Stromal cell of bone marrow (primary cell): ENCODE data around the gene TSPAN5.

ENCODE experiments used
- DNase-seq: peaks from one replicate; pipeline ENCODE4 v3.0.0-alpha.2; 2012; ENCODE audit warnings: low read depth

The TSPAN5 gene

DNA sequence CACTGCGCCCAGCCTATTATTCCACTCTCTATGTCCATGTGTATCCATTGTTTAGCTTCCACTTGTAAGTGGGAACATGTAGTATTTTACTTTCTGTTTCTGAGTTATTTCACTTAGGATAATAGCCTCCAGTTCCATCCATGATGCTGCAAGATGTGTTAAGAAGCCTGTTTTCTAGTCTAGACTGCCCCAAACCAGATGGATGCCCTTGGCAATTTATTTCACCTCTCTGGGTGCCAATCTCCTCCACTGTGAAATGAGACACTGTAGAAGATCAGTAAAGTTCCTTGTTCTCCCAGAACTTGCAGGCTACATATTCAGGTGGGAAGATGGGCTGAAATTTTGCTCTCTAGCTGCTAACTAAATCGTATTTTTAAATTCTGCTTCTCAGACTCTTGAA lies 72.8 kb downstream of the TSPAN5 start:
- DNase-seq = no peak

DNA sequence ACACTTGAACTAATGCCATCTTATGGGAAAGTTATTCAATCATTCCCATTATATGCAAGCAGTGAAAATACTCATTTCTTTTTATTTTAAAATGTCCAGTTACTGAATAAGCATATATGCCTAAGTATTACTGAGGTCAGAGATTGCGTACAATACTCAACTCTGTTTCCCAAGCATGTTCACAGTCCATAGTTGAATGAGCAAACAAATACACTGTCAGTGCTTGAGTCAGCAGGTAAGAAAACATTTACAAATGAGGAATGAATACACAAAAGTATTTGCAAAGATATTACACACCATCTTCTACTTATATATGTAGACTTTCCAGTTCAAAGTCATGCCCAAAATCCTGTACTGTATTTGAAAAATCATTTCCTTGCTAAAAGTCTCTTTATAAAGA lies 74.1 kb downstream of the TSPAN5 start:
- no peak for DNase-seq

DNA sequence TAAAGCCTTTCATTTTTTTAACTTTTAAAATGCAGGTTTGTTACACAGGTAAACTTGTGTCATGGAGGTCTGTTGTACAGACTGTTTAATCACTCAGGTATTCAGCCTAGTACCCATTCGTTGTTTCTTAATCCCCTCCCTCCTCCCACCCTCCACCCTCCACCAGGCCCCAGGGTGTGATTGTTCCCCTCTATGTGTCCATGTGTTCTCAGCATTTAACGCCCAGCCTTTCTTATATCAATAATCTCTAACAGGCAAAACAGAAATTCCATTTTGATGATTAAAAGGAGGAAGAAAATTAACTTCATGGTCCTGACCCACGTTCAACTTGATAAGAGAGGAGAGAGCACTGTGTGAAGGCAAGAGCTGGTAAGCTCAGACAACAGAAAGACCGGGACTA lies 75.1 kb downstream of the TSPAN5 start:
- no peak for DNase-seq

DNA sequence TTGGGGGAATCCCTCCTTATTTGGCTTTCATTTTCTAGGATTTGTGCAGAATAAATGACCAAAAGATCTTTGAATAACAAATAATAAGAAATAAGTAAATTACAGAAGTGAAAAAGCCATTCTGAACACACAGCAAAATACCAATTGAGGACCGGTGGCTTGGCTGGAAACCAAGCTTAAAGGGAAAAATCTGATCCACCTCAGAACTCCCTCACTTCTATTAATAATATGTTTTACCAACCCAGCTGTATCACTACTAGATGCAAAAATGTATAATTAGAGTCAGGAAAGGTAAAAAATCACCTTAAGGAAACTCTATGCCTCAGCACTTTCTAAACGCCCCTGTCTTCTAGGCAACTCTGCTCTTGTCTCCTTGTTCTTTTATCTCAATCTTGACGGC lies 77.3 kb downstream of the TSPAN5 start:
- no peak for DNase-seq

DNA sequence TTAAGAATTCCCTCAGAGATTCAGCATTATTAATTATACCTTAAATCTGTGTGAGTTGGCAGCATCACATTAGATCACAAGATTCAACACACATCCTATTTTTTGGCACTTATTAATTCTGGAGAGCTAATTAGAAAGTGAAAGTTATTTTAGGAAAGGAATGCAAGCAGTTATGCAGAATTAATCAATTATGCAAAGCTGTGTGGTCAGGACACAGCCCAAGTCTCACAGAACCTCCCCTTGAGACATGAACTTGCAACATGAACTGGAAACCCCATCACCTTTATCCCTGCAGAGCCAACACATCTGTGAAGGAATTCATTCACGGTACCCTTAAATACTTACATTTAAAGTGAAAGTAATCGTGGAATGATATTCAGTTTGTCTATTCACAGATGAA lies 80.5 kb downstream of the TSPAN5 start:
- DNase-seq = no peak

DNA sequence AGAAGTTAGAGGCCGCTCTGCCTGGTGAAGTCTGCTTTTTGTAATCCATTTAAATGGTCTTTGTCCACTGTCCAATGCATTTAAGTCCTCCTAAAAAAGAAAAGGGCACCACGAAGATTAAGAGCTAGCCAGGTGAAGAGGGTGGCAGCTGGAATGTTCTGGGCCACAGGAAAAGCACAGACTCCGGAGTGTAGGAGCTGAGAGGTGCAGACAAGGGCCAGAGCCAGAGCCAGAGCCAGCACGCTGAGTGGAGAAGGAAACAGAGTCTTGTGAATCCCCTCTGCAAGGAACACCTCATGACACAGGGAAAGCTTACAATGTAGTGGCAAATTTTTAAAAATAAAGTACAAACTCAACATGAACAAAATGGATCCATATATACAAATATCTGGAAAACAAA lies 83.6 kb downstream of the TSPAN5 start:
- no peak for DNase-seq

DNA sequence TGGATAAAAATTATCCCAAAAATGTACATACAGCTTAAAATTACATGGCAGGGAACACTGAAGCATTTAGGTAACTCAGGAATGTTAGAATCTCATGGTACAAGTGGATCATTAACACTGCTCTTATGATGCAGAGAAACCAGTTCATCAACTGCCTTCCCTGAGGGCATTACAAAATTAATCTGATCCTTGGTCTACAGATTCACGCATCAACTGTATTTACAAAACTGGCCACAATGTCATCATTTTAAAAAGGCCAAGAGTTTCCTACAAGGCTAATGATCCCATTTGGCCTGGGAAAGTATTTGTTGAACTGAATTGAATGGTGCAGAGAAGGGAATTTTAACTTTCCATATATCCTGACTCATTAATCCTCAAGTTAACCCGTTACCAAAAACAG lies 84.6 kb downstream of the TSPAN5 start:
- DNase-seq = no peak

DNA sequence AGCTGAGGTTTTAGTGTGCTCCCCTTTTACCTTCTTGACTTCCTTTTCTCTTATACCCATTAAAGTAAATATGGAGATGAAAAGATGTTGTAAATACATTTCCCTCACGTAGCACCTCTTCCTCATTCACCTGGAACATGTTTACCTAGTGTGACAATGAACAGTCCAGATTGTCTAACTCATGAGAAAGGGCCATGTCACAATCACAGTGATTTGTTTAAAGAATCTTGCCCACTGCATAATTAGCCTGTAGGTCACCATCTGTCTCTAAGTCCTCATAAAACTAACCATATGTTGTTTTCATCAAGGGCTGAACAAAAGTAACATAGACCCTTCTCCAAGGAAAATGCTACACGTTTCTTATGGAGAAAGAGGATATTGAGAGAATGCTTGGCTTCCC lies 85.7 kb downstream of the TSPAN5 start:
- DNase-seq = no peak

DNA sequence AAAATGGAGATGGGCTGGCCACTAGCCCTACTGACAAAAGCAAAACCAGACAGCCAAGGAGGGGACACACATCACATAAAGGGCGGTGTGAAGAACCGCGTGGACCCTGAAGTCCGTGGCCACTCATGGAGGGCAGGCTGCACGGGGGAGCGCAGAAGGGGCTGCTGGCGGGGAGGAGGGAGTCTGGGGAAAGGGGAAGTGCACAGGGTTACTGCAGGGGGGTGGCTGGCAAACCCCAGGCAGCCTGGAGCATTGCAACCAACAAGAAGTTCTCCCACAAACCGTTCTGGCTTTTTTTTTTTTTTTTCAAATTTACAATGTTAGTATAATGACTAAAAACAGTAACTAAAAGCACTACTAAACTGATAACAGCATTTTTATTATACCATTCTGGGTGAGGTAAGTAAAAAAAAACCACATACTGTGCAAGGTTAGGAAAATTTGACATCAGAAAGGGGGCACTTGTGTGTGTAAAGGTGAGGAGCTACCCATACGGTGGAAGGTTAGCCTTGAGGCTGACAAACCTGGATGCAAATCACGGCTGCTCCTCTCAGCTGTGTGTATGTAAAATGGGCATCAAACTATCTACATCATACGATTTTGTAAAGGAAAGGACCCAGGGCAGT lies 87.1 kb downstream of the TSPAN5 start:
- DNase-seq = no peak

DNA sequence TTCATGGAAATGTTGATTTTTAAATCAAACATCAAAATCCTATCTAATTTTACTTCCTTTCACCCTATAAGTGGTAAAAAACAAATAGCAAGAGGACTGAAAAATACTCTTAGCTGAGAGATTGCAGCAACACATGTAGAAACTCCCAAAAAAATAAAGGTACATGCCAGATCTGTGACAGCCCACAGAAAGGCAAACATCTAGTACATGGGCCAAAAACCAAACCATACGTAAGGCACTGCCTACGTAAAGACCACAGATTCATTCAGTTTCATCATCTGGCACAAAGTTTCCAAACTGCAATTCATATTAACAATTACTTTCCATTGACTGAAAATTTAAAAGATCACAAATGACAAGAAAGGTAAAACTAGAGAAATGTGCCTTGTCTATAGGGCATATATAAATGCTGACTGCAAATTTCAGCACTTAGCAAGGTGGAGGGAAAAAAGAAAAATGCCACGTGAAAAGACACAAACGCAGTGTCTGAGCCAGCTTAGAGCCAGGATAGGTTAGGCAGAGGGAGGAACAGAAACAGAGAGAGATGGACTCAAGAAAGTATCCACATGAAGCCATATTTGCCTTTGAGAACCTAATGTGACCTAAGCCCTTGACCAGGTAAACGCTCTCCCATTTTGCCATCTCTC lies 88.1 kb downstream of the TSPAN5 start:
- DNase-seq = no peak

DNA sequence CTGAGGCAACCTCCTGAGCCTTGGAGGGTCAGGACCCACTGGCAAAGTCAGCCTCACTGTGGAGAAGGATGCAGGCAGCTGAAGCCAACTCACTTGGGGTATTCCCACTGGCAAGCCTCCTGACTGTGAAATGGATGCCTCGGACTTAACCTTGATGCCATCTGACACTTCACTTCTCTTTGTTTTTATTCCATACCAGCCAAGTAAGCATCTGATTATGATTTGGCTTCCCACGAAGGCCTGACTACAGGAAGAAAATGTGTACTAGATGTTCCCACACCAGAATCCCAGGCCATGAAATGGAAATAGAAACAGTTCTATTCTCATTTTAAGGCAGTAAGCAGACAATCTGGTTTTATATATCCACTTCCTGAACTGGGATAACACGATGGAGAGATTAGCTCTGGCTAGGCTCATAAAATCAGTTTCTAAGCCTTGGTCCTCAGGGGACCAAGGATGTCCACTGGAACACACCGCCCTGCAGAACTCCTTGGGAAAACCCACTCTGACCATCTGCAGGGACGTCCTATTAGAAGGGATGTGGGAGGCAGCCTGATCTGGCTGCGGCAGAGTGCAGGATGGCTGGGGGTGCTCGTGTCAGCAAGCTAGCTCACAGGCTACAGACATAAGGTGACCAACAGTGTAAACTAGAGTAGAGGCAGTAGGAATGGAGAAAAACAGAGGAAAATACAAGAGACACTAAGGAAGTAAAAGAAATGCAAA lies 89.3 kb downstream of the TSPAN5 start:
- DNase-seq = no peak

DNA sequence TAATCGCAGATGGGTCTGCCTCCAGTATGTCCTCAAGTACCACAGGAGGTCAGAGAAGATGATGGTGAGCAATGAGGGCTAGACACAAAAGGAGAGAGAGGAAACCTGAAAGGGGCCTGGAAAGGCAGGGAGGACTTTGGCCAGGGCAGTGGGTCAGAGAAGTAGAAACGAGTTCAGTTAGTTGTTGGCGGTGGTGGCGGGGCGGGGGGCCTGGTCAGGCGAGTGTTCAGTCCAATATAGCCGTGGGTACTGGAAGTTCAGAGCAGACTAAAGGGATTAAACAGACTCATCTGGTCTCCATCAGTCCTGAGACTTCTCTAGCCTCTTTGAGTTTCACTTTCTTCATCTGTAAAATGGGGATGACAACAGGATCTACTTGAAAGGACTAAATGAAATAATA lies 90.8 kb downstream of the TSPAN5 start:
- DNase-seq = no peak

DNA sequence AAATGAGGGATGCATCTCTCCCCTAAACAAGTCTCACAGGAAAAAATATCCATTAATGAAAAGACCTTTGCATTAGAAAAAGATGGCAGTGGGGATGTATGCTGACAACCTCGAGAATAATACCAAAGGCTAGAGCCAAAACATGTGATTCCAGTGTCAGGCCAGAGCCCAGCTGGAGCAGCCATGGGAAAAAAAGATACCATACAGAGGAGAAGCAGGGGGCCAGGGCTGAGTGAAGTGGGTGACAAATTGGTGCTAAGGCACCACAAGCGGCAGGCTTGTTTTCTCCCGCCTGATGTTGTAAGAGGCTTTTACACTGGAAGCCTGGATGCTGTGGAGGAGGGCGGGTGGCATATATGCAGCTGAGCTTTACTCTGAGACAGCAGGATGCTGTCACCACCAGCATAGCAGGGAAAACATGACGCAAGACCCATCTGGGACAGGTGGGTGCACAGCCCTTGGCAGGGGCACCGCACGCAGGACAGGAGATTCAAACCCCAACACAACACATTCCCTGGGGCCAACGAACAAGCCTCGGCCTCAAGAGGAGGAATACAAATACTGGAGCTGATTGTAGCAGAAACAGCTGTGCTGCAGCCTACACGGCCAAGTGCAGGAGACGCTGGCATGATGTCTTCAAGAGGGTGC lies 91.9 kb downstream of the TSPAN5 start:
- no peak for DNase-seq

DNA sequence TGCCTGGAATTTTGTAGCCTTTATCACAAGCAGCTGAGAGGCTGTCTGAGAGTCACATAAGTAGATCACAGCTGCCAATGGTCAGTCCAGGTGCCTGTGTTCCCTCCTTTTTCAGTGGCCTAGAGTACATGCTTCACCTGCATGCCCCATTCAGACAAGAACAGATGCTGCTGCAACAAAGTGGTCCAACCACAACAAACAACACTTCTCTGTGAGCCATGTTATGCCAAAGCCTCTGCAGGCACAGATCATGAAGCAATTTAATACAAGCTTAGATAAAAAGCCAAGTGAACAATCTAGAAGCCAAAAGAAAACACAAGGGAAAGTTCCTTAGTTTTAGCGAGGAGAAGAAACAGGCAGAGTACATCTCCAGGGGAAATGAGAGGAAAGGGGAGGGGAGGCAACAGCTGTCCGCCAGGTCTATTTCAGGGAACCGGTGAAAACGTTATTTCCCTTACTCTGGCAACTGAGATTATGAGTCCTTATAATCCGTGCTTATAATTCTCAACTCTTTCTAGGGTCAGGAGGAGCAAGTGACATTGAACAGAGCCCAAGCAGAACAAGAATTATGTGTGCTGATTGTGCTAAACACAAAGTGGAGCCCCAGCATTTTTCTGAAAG lies 92.6 kb downstream of the TSPAN5 start:
- DNase-seq = no peak

DNA sequence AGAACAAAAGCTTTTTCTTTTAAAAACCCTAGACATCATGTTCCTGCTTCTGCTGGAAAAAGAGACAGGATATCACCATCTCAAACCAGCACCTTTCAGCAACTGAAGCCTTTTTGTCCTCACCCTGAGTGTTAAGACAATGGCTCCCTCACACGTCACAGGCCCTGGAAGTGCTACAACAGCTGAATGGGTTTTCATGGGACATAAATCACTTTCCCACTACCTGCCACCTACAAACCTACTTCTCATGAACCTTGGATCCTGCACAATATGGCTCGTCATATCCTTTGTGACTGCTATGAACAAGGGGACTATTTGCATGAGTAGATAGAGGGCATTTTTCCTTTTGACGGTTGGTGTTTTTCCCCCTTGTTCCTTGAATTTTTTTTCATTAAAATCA lies 93.6 kb downstream of the TSPAN5 start:
- DNase-seq = no peak

DNA sequence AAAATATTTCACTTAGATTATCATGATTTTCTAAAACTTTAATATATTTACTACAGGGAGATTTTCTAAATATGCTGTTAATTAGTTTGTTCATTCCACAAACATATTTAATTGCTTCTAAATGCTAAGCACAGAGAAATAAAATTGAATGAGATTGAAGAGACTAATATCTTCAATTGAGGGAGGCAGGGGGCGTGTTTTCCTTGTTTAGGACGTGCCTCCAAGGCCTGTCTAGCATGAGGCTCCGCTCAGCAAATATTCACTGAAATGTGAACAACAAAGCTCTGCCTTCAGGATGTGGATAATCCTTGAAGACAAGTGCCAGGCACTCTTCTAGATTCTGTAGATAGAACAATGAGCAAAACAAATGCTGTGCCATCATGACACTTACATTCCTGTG lies 98.1 kb downstream of the TSPAN5 start:
- DNase-seq = no peak

DNA sequence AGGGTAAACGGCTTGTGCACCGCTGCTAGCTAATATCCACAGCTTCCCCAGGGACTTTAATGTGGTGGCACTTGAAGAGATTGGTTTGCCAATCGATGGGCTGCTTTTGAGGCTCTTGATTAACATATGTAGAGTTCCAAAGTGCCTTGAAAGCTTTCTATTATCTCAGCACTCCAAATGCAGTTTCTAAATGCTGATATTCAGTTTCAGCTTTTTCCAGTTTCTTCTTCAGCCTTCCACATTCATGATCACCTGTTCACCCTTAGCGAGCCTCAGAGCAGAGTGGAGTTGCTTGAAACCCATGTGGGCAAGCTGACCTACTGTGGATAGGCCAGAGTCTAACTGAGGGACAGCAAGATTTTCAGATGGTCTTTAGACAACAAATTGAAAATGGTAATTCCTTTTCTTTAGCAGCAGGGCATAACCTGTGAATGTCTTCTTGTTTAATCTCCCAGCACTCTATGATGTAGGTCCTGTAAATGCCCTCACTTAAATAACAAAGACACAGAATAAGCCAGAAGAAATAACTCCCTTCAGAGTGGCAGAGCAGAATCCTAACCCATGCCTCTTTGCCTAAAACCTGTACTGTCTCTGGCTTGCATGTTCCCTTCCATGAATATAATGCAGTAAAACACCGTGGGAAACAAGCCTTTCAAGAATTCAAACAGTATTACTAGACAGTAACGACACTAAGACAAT lies 99.8 kb downstream of the TSPAN5 start:
- DNase-seq = no peak

DNA sequence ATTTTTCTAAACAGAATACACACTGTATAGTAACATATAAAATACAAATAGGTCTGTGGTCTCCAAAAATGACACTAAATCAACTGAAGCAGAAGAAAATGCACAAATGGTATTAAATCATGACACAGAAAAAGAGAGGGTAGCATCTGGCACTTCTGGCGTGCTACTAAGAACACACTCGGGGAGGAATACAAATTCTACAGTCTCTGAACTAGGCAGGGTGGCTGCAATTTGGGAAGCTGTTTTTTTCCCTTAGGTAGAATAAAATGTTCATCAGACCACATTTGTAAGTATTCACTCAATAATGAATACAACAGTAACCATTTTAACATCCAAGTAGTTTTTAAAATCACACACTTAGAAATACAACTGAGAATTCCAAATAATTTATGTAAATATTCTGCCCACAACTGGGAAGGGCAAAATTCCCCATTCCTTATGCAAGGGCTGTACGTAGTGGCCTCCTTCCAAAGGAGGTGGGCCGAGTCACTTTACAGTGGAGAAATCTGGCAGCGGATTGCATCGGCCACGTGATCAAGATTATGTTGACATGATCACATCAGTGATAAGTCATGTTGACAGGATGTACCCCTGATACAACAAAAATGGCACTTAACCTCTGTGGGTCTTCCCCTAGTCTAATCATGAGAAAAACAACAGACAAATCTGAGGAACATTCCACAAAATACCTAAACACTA lies 101.1 kb downstream of the TSPAN5 start:
- DNase-seq = no peak

DNA sequence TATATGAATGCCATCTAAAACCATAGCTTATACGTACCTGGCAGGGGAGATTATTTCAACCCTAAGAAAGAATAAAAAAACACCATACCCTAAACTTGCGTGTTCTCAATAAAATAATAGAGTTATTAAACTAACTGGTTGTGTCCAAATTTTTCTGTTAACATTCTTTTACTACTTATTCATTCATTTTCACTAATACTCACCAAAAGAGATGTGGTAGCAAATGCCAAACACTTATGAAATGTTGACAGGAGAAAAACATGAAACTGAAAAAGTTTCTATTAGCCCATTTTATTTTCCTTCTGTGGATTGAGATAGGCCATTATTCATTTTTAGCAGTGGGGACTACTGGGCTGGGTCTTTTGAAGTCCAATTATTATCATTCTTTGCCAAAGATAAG lies 102.0 kb downstream of the TSPAN5 start:
- no peak for DNase-seq

DNA sequence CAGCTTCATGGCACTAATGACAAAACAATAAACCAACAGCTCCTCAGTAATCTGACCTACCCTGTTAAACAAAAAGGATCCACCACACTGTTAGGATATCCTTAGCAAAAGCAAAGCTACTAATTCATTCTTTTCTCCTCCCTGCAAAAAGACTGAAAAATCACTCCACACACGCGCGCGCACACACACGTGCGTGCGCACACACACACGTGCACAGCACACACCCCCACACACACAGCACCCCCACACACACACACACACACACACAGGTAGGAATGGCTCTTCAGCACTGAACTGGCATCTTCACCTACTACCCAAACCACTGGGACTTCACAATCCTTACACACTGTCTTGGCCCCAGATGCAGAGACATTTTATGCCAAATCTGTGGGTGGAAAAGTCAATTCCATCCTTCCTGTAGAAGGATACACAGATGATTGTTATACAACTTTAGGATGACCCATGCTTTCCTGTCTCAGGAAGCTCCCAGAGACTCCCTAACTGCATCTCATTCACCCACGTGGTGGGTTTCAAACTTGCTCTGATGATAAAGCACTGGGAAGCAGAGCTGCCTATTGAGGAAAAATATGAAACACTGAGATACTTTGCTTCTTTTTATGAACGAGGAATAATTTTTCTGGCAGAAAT lies 102.5 kb downstream of the TSPAN5 start:
- no peak for DNase-seq
